Measurements from ENCODE around the gene CEBPZOS.
A peak's percentile ranks its signal among the peaks of the same experiment; 100 is the strongest.

CEBPZOS gene

DNA sequence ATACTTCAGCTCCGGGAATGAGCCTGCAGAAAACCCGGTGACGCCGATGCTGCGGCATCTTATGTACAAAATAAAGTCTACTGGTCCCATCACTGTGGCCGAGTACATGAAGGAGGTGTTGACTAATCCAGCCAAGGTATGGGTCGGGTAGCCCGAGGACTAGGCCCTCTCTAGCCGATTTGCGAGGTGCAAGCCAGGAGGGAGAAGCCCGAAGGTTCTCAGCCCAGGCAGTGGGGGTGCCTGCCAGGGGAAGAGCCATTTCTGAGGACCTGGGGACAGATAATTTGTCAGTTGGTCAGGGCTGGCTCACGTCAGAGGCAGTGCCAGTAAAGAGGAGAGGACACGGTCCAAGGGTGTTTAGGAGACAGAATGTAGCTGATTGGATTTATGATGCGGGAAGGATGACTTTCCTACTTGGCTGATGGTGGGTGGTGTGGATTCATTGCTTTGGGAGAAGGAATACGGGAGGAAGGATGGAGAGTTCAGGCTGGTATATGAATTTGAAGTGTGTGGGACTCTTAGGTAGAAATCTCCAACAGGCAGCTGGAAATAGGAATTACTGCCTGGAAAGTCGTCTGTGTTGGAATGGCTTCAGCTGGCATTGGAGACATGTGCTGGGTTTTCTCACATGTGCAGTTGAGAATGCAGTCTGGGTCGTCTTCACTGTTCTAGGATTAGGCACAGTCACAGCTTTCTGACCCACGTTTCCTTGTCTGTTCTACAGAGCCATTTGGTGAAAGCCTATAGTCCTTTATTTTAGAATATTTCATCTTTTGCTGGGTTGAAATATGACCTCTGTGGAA lies 36.0 kb downstream of the CEBPZOS start:
- peak; percentile 43 for DNase-seq (ENCODE audit: low spot score)

DNA sequence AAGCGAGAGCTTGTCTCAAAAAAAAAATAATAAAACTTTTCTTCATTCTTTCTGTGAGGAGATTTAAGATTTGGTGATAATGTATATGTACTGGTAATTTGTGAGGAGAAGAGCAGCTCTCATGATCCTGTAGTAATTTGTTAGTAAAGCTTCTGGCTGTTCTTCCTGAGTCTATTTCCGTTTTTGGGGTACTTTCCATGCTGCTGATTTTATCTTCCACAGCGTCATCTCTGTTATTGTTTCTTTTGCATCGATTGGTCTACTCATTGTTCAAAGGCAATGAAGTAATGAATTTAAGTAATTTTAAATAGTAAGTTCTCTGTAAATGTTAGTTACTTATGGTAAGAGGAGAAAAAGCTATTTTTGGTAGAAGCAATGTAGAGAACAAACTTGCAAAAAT lies 47.1 kb downstream of the CEBPZOS start:
- no peak for DNase-seq (ENCODE audit: low spot score)

DNA sequence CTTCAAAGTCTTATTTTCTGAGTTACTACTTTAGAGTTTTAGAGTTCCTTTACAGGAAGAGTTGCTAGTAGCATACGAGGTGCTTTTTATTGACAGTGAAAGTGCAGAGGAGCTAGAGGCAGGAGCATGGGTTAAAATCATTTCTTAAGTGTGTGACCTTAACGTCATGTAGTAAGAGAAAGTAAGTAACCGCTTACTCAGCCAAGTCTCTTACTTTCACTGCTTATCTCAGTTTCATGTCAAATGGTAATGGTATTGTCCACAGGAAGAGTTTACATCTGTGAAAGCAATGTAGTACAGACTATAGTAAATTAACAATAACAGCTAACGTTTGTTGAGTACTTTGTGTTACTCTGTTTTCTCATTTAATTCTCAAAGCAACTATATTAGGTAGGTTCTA lies 47.7 kb downstream of the CEBPZOS start:
- no peak for DNase-seq (ENCODE audit: low spot score)

DNA sequence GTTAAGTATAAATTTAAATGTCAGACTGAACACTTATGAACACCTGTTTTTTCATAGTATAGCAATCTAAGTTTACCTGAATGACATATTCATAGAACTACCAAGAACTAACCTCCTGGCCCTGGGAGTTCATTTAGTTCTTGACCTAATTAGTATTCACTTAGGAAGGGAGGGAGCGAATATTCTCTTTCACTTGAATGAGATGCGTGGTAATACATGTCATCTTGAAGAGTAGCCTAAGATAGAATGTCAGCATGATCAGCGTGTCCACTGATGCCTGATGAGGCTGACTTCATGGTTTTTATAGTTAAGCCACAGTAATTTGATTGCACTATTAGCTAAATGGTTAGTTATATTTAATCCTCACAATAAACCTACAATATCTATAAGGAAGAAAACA lies 48.5 kb downstream of the CEBPZOS start:
- no peak for DNase-seq (ENCODE audit: low spot score)

DNA sequence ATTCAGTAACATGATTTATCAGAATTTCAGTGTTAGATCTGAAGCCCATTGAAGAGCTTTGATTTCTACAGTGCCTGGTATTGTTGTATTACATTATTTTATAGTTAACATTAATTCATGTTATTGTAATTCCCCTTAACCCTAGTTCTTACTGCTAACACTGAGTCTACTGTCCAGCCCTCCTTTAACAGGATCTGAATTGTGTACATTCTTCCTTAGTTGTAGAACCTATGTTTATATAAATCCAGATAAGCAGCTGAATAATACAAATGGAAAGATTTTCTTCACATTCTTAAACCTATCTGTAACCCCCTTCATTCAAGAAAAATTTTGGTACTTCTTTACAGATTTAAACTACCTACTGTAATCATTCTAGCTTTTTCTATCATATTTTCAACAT lies 49.9 kb downstream of the CEBPZOS start:
- DNase-seq (ENCODE audit: low spot score): no peak

DNA sequence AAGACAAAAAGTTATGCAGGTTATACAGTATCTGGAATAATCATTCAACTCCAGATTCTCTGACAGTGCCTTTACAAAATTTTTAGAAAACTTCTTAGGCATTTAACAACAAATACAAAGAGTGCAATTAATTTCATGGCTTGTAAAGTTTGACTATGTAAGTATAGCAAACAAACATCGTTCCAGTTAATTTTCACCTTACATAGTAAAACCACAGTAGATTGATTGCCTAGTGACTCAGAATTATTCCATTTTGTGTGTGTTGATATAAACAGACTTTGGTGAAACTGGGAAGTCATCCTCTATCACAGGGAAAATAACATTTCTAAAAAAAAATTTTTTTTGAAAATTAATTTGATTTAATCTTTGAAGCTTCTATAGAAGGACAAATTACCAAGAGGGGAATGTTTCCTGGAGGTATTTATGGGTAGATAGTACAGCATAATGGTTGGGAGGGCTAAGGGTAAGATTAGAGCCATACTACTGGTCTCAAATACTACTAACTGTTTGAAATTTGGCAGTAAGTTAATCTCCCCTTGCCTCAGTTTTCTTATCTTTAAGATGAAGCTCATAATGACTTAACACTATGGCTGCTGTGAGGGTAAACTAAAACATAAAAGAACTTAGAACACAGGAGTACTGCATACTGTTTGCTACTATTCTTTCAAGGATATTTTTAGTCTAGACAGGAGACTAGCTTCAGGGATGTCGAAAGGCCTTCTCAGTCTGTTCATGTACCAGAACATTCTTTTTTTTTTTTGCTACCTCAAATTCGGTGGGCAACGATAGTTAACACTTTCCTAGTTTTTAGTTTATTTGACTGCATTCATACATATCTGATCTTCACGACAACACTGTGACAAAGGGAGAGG lies 54.8 kb downstream of the CEBPZOS start:
- no peak for DNase-seq (ENCODE audit: low spot score)
